H9 (cell line): Measurements from ENCODE around the gene CRYGC. TPM values are rescaled to one million over a fixed set of nuclear protein-coding genes. Genes with fewer than 3 reads are reported as not detected.

Experiments
- DNase-seq: peaks from one replicate; pipeline ENCODE4 v3.0.0-alpha.2; 2017
- H2AFZ ChIP-seq: one replicate; pipeline ENCODE4 v1.6.1; 2013; ENCODE audit warnings: mild to moderate bottlenecking, low read length, control low read depth, moderate library complexity
- H2AK5ac ChIP-seq: 2 replicates; pipeline ENCODE4 v1.6.1; 2013; ENCODE audit warnings: low read length, control low read depth, mixed read lengths; ENCODE audit not compliant: insufficient read length
- H2BK120ac ChIP-seq: one replicate; pipeline ENCODE4 v1.6.1; 2013; ENCODE audit warnings: low read depth, mild to moderate bottlenecking, low read length, control low read depth, inconsistent platforms; ENCODE audit not compliant: poor library complexity, severe bottlenecking
- H2BK12ac ChIP-seq: 2 replicates; pipeline ENCODE4 v1.6.1; 2013; ENCODE audit warnings: low read length, control low read depth, mixed read lengths, low read depth; ENCODE audit not compliant: insufficient read length
- H2BK15ac ChIP-seq: 2 replicates; pipeline ENCODE4 v1.6.1; 2013; ENCODE audit warnings: low read depth, low read length, control low read depth
- H2BK20ac ChIP-seq: one replicate; pipeline ENCODE4 v1.6.1; 2013; ENCODE audit warnings: low read depth, mild to moderate bottlenecking, low read length, control low read depth, inconsistent platforms; ENCODE audit not compliant: poor library complexity, severe bottlenecking
- H2BK5ac ChIP-seq: 2 replicates; pipeline ENCODE4 v1.6.1; 2013; ENCODE audit warnings: low read length, control low read depth, mixed read lengths; ENCODE audit not compliant: insufficient read length
- H3K14ac ChIP-seq: 2 replicates; pipeline ENCODE4 v1.6.1; 2013; ENCODE audit warnings: low read length, control low read depth; ENCODE audit not compliant: insufficient read depth
- H3K18ac ChIP-seq: 2 replicates; pipeline ENCODE4 v1.6.1; 2013; ENCODE audit warnings: low read depth, mild to moderate bottlenecking, mixed read lengths, low read length, control low read depth; ENCODE audit not compliant: insufficient read length
- H3K23ac ChIP-seq: 2 replicates; pipeline ENCODE4 v1.6.1; 2013; ENCODE audit warnings: low read length, control low read depth, mixed read lengths, low read depth; ENCODE audit not compliant: insufficient read length
- H3K23me2 ChIP-seq: 2 replicates; pipeline ENCODE4 v1.6.1; 2013; ENCODE audit warnings: low read depth, mild to moderate bottlenecking, mixed read lengths, low read length, control low read depth; ENCODE audit not compliant: insufficient read length, poor library complexity, severe bottlenecking
- H3K27ac ChIP-seq: 2 replicates; pipeline ENCODE4 v1.5.1; 2013; ENCODE audit warnings: low read length, control low read depth, mixed read lengths, low read depth; ENCODE audit not compliant: insufficient read length
- H3K27me3 ChIP-seq: 2 replicates; pipeline ENCODE4 v1.6.1; 2013; ENCODE audit warnings: low read length, control low read depth, inconsistent platforms; ENCODE audit not compliant: insufficient read depth
- H3K4ac ChIP-seq: 2 replicates; pipeline ENCODE4 v1.6.1; 2013; ENCODE audit warnings: low read depth, mild to moderate bottlenecking, control low read depth, inconsistent platforms, low read length, moderate library complexity
- H3K4me1 ChIP-seq: 2 replicates; pipeline ENCODE4 v1.6.1; 2013; ENCODE audit warnings: low read length, control low read depth, inconsistent platforms; ENCODE audit not compliant: insufficient read depth
- H3K4me2 ChIP-seq: 2 replicates; pipeline ENCODE4 v1.6.1; 2013; ENCODE audit warnings: low read length, control low read depth, mixed read lengths; ENCODE audit not compliant: insufficient read length, insufficient read depth
- H3K56ac ChIP-seq: 2 replicates; pipeline ENCODE4 v1.6.1; 2013; ENCODE audit warnings: low read depth, mild to moderate bottlenecking, mixed read lengths, low read length, control low read depth; ENCODE audit not compliant: insufficient read length
- H3K79me1 ChIP-seq: 2 replicates; pipeline ENCODE4 v1.6.1; 2013; ENCODE audit warnings: low read depth, mild to moderate bottlenecking, moderate library complexity, low read length, control low read depth, inconsistent platforms; ENCODE audit not compliant: insufficient read depth, poor library complexity, severe bottlenecking
- H3K79me2 ChIP-seq: 2 replicates; pipeline ENCODE4 v1.6.1; 2013; ENCODE audit warnings: low read length, control low read depth, inconsistent platforms; ENCODE audit not compliant: insufficient read depth
- H3K9ac ChIP-seq: 2 replicates; pipeline ENCODE4 v1.6.1; 2013; ENCODE audit warnings: low read length, control low read depth, mixed read lengths; ENCODE audit not compliant: insufficient read length; ENCODE audit errors: extremely low read depth
- H3K9me3 ChIP-seq: one replicate; pipeline ENCODE4 v1.6.1; 2013; ENCODE audit warnings: low read depth, low read length, inconsistent platforms; ENCODE audit not compliant: control insufficient read depth
- H3T11ph ChIP-seq: one replicate; pipeline ENCODE4 v1.6.1; 2013; ENCODE audit warnings: mild to moderate bottlenecking, low read length, control low read depth, inconsistent platforms
- H4K20me1 ChIP-seq: one replicate; pipeline ENCODE4 v1.6.1; 2013; ENCODE audit not compliant: control insufficient read depth, insufficient read length, insufficient read depth
- H4K5ac ChIP-seq: 2 replicates; pipeline ENCODE4 v1.6.1; 2013; ENCODE audit warnings: low read depth, mild to moderate bottlenecking, mixed read lengths, low read length, control low read depth; ENCODE audit not compliant: insufficient read length
- H4K8ac ChIP-seq: replicated peaks from 2 replicates; pipeline ENCODE4 v1.6.1; 2013; ENCODE audit warnings: low read length, control low read depth, mixed read lengths, low read depth; ENCODE audit not compliant: insufficient read length
- H4K91ac ChIP-seq: 2 replicates; pipeline ENCODE4 v1.6.1; 2013; ENCODE audit warnings: low read depth, mild to moderate bottlenecking, moderate library complexity, mixed read lengths, low read length, control low read depth; ENCODE audit not compliant: insufficient read length
- H3K27ac Mint-ChIP-seq, 3 experiments: 2 replicates in 2 of 3; 3 replicates in 1 of 3; pipeline ENCODE4 v1.8.0; 2020 to 2021; ENCODE audit warnings: mixed read lengths in 3 of 3, mild to moderate bottlenecking in 1 of 3, moderate library complexity in 1 of 3
- H3K27me3 Mint-ChIP-seq: 2 replicates; pipeline ENCODE4 v1.8.0; 2021; ENCODE audit warnings: low read depth, mild to moderate bottlenecking, moderate library complexity, mixed read lengths
- H3K36me3 Mint-ChIP-seq, 3 experiments: 2 replicates in 2 of 3; 3 replicates in 1 of 3; pipeline ENCODE4 v1.8.0; 2020 to 2021; ENCODE audit warnings: low read depth in 3 of 3, mixed read lengths in 3 of 3; ENCODE audit not compliant: insufficient read depth in 1 of 3
- H3K4me1 Mint-ChIP-seq, 2 experiments: 2 replicates each; pipeline ENCODE4 v1.8.0; 2020; ENCODE audit warnings: mixed read lengths in 2 of 2
- H3K4me3 Mint-ChIP-seq, 2 experiments: 2 replicates in 1 of 2; 3 replicates in 1 of 2; pipeline ENCODE4 v1.8.0; 2020 to 2021; ENCODE audit warnings: mild to moderate bottlenecking in 2 of 2, mixed read lengths in 2 of 2, moderate library complexity in 1 of 2
- H3K9me3 Mint-ChIP-seq, 2 experiments: 2 replicates in 1 of 2; 3 replicates in 1 of 2; pipeline ENCODE4 v1.8.0; 2020; ENCODE audit warnings: mild to moderate bottlenecking in 2 of 2, mixed read lengths in 2 of 2, moderate library complexity in 1 of 2
- WGBS: extraction: QIAGEN DNeasy Blood & Tissue Kit; methylation state at CpG from one replicate; pipeline ENCODE4 v1.1.7; 2013; ENCODE audit warnings: missing lambda C conversion rate, low lambda C conversion rate, mixed read lengths; ENCODE audit not compliant: insufficient read length; ENCODE audit errors: extremely low coverage; 5-methylcytosine and 5-hydroxymethylcytosine counted together
- total RNA-seq: library from RNA; stranded (reverse); gene quantifications from 2 replicates; pipeline ENCODE4 v1.2.1, GENCODE V29; 2021
- TF ChIP-seq, protein P1 (sequence below): fragments of 200-600 bp; sonication (generic); conservative IDR thresholded peaks from 3 replicates; pipeline ENCODE4 v1.8.0; 2021; ENCODE audit warnings: antibody characterized with exemption, mild to moderate bottlenecking

The CRYGC gene
- total RNA-seq, 1 experiment from 2014 or later: not detected

DNA sequence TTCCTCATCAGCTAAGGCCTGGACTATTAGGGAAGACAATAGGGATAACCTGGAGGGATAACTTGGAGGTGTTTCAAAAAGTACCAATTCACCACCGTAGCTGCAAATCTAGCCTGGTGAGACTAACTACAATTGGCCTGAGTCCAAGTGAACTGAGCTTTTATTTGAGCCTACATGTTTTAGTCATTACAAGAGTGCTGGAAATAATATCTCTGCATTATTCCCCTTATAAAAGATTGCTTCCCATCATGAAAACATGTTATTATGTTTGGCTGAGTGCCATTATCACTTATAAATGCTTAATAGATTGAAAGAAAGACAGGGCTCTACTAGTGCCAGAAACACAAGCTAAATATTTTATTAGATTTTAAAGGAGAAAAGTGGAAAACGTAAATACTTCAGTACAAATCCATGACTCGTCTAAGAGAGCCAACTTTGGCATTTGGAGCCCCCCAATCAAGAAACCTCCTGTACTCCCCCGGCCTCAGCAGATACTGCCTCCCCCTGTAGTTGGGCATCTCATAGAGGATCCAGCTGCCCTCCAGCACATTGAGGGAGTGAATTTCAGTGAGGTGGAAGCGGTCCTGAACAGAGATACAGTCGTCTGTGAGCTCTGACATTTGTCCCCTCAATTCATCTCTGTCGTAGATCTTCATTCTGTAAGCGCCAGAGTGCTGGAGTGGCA lies 12.8 kb upstream of the CRYGC start:
- DNase-seq: no peak
- H2BK120ac ChIP-seq: peak overlapping the region; percentile 23
- Mint-ChIP-seq H3K4me3 (peak overlapping the region in 1 of 2 experiments; percentile 18; a peak in 2 of 5 replicates), H3K9me3 (peaks cover 18 to 24% of the 10 kb centered on the region in 2 experiments), H3K27ac (peak overlapping the region; percentile 13 to 96 (median 78); a peak in 4 of 7 replicates), H3K4me1 (peaks cover 17 to 22% of the 10 kb centered on the region in 2 experiments), H3K36me3 (peaks cover 11 to 15% (median 14%) of the 10 kb centered on the region in 3 experiments), H3K27me3 (no peaks in the 10 kb centered on the region; the same call in none of the 2 replicates)
- no peak overlapping the region for H3K56ac ChIP-seq
- no peak overlapping the region for H4K8ac ChIP-seq
- no peaks in the 10 kb centered on the region for H3K79me1 ChIP-seq
- peak overlapping the region; percentile 83 for H3K27ac ChIP-seq
- H3K23me2 ChIP-seq: no peaks in the 10 kb centered on the region
- H2AK5ac ChIP-seq: no peak overlapping the region
- no peak overlapping the region for H3K14ac ChIP-seq
- no peak overlapping the region for H3K23ac ChIP-seq
- TF ChIP-seq, protein P1, sequence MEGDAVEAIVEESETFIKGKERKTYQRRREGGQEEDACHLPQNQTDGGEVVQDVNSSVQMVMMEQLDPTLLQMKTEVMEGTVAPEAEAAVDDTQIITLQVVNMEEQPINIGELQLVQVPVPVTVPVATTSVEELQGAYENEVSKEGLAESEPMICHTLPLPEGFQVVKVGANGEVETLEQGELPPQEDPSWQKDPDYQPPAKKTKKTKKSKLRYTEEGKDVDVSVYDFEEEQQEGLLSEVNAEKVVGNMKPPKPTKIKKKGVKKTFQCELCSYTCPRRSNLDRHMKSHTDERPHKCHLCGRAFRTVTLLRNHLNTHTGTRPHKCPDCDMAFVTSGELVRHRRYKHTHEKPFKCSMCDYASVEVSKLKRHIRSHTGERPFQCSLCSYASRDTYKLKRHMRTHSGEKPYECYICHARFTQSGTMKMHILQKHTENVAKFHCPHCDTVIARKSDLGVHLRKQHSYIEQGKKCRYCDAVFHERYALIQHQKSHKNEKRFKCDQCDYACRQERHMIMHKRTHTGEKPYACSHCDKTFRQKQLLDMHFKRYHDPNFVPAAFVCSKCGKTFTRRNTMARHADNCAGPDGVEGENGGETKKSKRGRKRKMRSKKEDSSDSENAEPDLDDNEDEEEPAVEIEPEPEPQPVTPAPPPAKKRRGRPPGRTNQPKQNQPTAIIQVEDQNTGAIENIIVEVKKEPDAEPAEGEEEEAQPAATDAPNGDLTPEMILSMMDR: no peak
- peaks cover 3% of the 10 kb centered on the region for H3K9me3 ChIP-seq
- peak overlapping the region; percentile 59 for H2AFZ ChIP-seq
- no peak overlapping the region for H4K5ac ChIP-seq
- no CpG with 5 or more reads among the region's 8 CpGs for WGBS
- H3K18ac ChIP-seq: no peak overlapping the region
- H3K27me3 ChIP-seq: no peaks in the 10 kb centered on the region
- no peak overlapping the region for H4K91ac ChIP-seq
- no peaks in the 10 kb centered on the region for H4K20me1 ChIP-seq
- no peaks in the 10 kb centered on the region for H3K79me2 ChIP-seq
- no peak overlapping the region for H2BK15ac ChIP-seq
- no peak overlapping the region for H2BK5ac ChIP-seq
- H3K4ac ChIP-seq: 0 out of 2 replicates have a peak overlapping the region, but pooled peaks have one; percentile 37
- H3K9ac ChIP-seq: no peak overlapping the region
- H2BK12ac ChIP-seq: no peak overlapping the region
- H3T11ph ChIP-seq: no peak overlapping the region
- peaks cover 2% of the 10 kb centered on the region for H3K4me1 ChIP-seq
- no peak overlapping the region for H2BK20ac ChIP-seq
- peak overlapping the region; percentile 18 for H3K4me2 ChIP-seq
